ENCODE measurements around the gene TMTC4. TPM values are rescaled to one million over a fixed set of nuclear protein-coding genes. Genes with fewer than 3 reads are reported as not detected.

TMTC4 gene
- polyA plus RNA-seq, 3 donors: 2.1 to 11.5 (median 3.9) TPM

GRCh38 chr13:100565286-100565685 is 109.3 kb downstream of the TMTC4 start:
- H3K27ac ChIP-seq (ENCODE audit: low read depth in 1 of 2, low read length in 2 of 2): no peak overlapping the region
- no peaks in the 10 kb centered on the region for H3K36me3 ChIP-seq (replicated peaks in 1 of 2; ENCODE audit: control insufficient read depth in 1 of 2, insufficient read depth in 2 of 2, low read length in 2 of 2)
- Mint-ChIP-seq H3K4me1 (no peaks in the 10 kb centered on the region), H3K27me3 (ENCODE audit: low read depth in 3 of 3) (no peaks in the 10 kb centered on the region), H3K27ac (no peak overlapping the region), H3K36me3 (peaks cover 0 to 3% of the 10 kb centered on the region in 2 donors), H3K4me3 (no peak overlapping the region), H3K9me3 (peaks cover 9 to 14% (median 10%) of the 10 kb centered on the region in 7 donors)
- no peaks in the 10 kb centered on the region for H4K20me1 ChIP-seq (ENCODE audit: insufficient read depth, low read length)
- H3K9ac ChIP-seq (ENCODE audit: insufficient read depth, low read length, poor library complexity, severe bottlenecking): no peak overlapping the region
- intact Hi-C loops (cut with micrococcal nuclease): no loop called here
- no peak for TF ChIP-seq CTCF (IDR thresholded peaks at IDR 0.05)
- H3K4me2 ChIP-seq (replicated peaks; ENCODE audit: extremely low read depth, low read length, poor library complexity, severe bottlenecking): no peak overlapping the region
- WGBS (ENCODE audit: insufficient coverage): 63% methylated on average over 6 of the region's 8 CpGs
- no peak for DNase-seq
- H3K4me1 ChIP-seq (ENCODE audit: control insufficient read depth in 1 of 2, insufficient read depth in 2 of 2, low read length in 2 of 2): no peaks in the 10 kb centered on the region
- no peaks in the 10 kb centered on the region for H3K79me2 ChIP-seq (ENCODE audit: insufficient read depth, low read length)
- H3K9me3 ChIP-seq (replicated peaks in 1 of 2; ENCODE audit: control insufficient read depth in 1 of 2, insufficient read depth in 1 of 2, low read length in 2 of 2): peaks cover 0 to 12% of the 10 kb centered on the region in 2 donors
- no peaks in the 10 kb centered on the region for H3K27me3 ChIP-seq (ENCODE audit: control insufficient read depth in 2 of 2, insufficient read depth in 2 of 2, low read length in 2 of 2)
- H2AFZ ChIP-seq (ENCODE audit: insufficient read depth, low read depth, low read length, poor library complexity, severe bottlenecking): no peak overlapping the region
- no peak overlapping the region for H3K4me3 ChIP-seq (replicated peaks in 1 of 3; ENCODE audit: low read depth in 2 of 3, low read length in 3 of 3)

- TF ChIP-seq CTCF (IDR thresholded peaks at IDR 0.05): no peak
- Histone ChIP-seq H3K4me1 (ENCODE audit: control insufficient read depth in 1 of 2, insufficient read depth in 2 of 2, low read length in 2 of 2) (no peaks in the 10 kb centered on the region), H3K79me2 (ENCODE audit: insufficient read depth, low read length) (no peaks in the 10 kb centered on the region), H4K20me1 (ENCODE audit: insufficient read depth, low read length) (no peaks in the 10 kb centered on the region), H3K4me3 (replicated peaks in 1 of 3; ENCODE audit: low read depth in 2 of 3, low read length in 3 of 3) (no peak overlapping the region), H3K4me2 (replicated peaks; ENCODE audit: extremely low read depth, low read length, poor library complexity, severe bottlenecking) (no peak overlapping the region), H3K27me3 (ENCODE audit: control insufficient read depth in 2 of 2, insufficient read depth in 2 of 2, low read length in 2 of 2) (no peaks in the 10 kb centered on the region), H3K36me3 (replicated peaks in 1 of 2; ENCODE audit: control insufficient read depth in 1 of 2, insufficient read depth in 2 of 2, low read length in 2 of 2) (no peaks in the 10 kb centered on the region), H2AFZ (ENCODE audit: insufficient read depth, low read depth, low read length, poor library complexity, severe bottlenecking) (no peak overlapping the region), H3K27ac (ENCODE audit: low read depth in 1 of 2, low read length in 2 of 2) (no peak overlapping the region), H3K9me3 (replicated peaks in 1 of 2; ENCODE audit: control insufficient read depth in 1 of 2, insufficient read depth in 1 of 2, low read length in 2 of 2) (peaks cover 0 to 12% of the 10 kb centered on the region in 2 donors), H3K9ac (ENCODE audit: insufficient read depth, low read length, poor library complexity, severe bottlenecking) (no peak overlapping the region)
- WGBS (ENCODE audit: insufficient coverage): no CpG with 5 or more reads among the region's 13 CpGs
- Mint-ChIP-seq H3K4me3 (no peak overlapping the region), H3K27ac (no peak overlapping the region), H3K27me3 (ENCODE audit: low read depth in 3 of 3) (no peaks in the 10 kb centered on the region), H3K9me3 (peaks cover 9 to 14% (median 10%) of the 10 kb centered on the region in 7 donors), H3K36me3 (peaks cover 0 to 3% of the 10 kb centered on the region in 2 donors), H3K4me1 (no peaks in the 10 kb centered on the region)
- intact Hi-C loops (cut with micrococcal nuclease): no loop called here
- DNase-seq: no peak
Measured at GRCh38 chr13:100564444-100565223, 110.0 kb downstream of the TMTC4 start.
